Mucosa of descending colon (tissue), 3 donors: ENCODE results near the gene KCNN3. TPM values are rescaled to one million over a fixed set of nuclear protein-coding genes. Genes with fewer than 3 reads are reported as not detected.

Experiments
- ATAC-seq: fragments of 200-7000 bp; cut with Tn5 transposase; one replicate; pipeline ENCODE4 v1.9.1; 2020; ENCODE audit warnings: mild to moderate bottlenecking, moderate library complexity
- DNase-seq, 3 donors: peaks; one replicate each; pipeline ENCODE4 v3.0.0-alpha.2; 2020
- H3K36me3 ChIP-seq: fragments of 200-600 bp; one replicate; pipeline ENCODE4 v1.8.0; 2021; ENCODE audit warnings: low read depth, mild to moderate bottlenecking
- H3K4me1 ChIP-seq: fragments of 200-600 bp; one replicate; pipeline ENCODE4 v1.8.0; 2021; ENCODE audit warnings: low read depth, mild to moderate bottlenecking
- H3K4me3 ChIP-seq: fragments of 200-600 bp; one replicate; pipeline ENCODE4 v1.8.0; 2021; ENCODE audit warnings: mild to moderate bottlenecking
- H3K9me3 ChIP-seq: fragments of 200-600 bp; one replicate; pipeline ENCODE4 v1.8.0; 2021; ENCODE audit warnings: mild to moderate bottlenecking
- intact Hi-C, 2 donors: fragments of 100-400 bp; cut with DNase I in 1 of 2; cut with micrococcal nuclease in 1 of 2; formaldehyde crosslinking; loops; one replicate each; pipeline versions ENCODE4 v1.11.0 to v1.11.1; 2022; cut with DNase I, micrococcal nuclease
- total RNA-seq, 3 donors: library from RNA; stranded (reverse); fragmentation: NEBNext Ultra II Directional in 2 of 3; extraction: Animal tissue kit (Norgen Biotek cat#: 25700) in 2 of 3; gene quantifications; one replicate each; pipeline versions ENCODE4 v1.2.1 to v1.2.4, GENCODE V29; 2021 to 2023
- TF ChIP-seq, protein P1 (sequence below): fragments of 200-600 bp; IDR thresholded peaks from one replicate; pipeline ENCODE4 v1.8.0; 2022; ENCODE audit warnings: antibody characterized with exemption, mild to moderate bottlenecking
- donor health status: DM: no; HTN: no; CAD: no; lungs with moderate emphysema.
- donor health status: DM: no; HTN: no; CAD: no.
- donor health status: DM: no; HTN: yes; CAD: no.

Gene KCNN3
- total RNA-seq, 3 donors from 2014 or later: 1.5 to 19.3 (median 2.0) TPM

DNA sequence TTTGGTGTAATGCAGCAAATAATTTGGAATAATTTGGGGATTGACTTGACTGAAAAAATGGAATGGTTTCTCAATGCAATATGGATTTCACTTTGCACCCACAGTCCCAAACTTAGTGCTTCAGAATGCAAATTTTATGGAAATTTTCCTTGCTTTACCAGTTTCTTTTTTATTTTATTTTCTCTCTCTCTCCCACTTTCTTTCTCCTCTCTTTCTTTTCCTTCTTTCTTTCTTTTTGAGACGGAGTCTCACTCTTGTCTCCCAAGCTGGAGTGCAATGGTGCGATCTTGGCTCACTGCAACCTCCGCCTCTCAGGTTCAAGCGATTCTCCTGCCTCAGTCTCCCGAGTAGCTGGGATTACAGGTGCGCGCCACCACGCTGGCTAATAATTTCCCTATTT is 110.3 kb downstream of the KCNN3 start:
- Histone ChIP-seq H3K4me3 (no peak overlapping the region), H3K36me3 (no peaks in the 10 kb centered on the region), H3K4me1 (peaks cover 11% of the 10 kb centered on the region), H3K9me3 (no peaks in the 10 kb centered on the region)
- TF ChIP-seq, protein P1, sequence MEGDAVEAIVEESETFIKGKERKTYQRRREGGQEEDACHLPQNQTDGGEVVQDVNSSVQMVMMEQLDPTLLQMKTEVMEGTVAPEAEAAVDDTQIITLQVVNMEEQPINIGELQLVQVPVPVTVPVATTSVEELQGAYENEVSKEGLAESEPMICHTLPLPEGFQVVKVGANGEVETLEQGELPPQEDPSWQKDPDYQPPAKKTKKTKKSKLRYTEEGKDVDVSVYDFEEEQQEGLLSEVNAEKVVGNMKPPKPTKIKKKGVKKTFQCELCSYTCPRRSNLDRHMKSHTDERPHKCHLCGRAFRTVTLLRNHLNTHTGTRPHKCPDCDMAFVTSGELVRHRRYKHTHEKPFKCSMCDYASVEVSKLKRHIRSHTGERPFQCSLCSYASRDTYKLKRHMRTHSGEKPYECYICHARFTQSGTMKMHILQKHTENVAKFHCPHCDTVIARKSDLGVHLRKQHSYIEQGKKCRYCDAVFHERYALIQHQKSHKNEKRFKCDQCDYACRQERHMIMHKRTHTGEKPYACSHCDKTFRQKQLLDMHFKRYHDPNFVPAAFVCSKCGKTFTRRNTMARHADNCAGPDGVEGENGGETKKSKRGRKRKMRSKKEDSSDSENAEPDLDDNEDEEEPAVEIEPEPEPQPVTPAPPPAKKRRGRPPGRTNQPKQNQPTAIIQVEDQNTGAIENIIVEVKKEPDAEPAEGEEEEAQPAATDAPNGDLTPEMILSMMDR: no peak
- intact Hi-C loops: no loop called here
- no peak for DNase-seq
- ATAC-seq: no peak

DNA sequence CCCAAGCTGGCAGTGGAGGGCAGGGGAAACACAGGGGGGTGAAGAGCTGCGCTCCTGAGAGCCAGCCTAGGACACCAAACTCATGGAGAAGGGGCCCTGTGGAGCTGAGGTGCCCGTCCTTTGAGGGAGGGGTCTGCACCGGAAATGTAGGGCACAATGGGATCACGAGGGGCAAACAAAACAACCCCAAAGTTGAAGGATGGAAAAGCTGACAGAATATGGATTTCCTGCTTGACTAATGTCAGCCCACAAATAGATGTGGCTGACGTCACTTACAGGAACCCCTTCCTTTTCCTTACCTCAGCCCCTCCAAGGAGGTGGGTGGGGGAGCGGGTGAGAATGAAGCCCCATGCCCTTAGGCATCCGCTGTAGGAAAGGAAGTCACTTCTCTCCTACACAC is 110.9 kb downstream of the KCNN3 start:
- DNase-seq (no peak), ATAC-seq (no peak)
- Histone ChIP-seq H3K4me3 (no peak overlapping the region), H3K9me3 (no peaks in the 10 kb centered on the region), H3K4me1 (peaks cover 11% of the 10 kb centered on the region), H3K36me3 (no peaks in the 10 kb centered on the region)
- TF ChIP-seq, protein P1: no peak
- intact Hi-C loops: no loop called here

DNA sequence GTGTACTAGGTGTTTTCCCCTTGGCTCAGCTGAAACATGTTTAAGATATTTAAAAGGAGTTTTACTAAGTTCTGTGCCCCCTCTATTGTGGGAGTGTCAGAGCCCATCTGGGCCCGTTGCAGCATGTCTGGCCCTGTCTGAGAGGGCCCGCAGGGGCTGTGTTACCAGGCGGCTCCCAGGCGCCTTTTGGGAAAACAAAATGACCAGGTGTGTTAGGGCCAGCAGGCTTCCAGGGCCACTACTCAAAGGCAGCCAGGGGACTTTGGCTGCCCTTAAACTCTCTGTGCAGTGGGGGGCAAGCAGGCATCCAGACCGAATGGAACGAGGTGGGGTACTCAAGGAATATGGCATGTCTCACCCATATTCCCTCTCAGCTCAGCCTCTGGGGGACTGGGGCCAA is 111.7 kb downstream of the KCNN3 start:
- ATAC-seq (no peak), DNase-seq (no peak)
- H3K36me3 ChIP-seq: no peaks in the 10 kb centered on the region
- H3K9me3 ChIP-seq: no peaks in the 10 kb centered on the region
- H3K4me1 ChIP-seq: peaks cover 11% of the 10 kb centered on the region
- TF ChIP-seq, protein P1: no peak
- intact Hi-C loops: no loop called here
- no peak overlapping the region for H3K4me3 ChIP-seq

DNA sequence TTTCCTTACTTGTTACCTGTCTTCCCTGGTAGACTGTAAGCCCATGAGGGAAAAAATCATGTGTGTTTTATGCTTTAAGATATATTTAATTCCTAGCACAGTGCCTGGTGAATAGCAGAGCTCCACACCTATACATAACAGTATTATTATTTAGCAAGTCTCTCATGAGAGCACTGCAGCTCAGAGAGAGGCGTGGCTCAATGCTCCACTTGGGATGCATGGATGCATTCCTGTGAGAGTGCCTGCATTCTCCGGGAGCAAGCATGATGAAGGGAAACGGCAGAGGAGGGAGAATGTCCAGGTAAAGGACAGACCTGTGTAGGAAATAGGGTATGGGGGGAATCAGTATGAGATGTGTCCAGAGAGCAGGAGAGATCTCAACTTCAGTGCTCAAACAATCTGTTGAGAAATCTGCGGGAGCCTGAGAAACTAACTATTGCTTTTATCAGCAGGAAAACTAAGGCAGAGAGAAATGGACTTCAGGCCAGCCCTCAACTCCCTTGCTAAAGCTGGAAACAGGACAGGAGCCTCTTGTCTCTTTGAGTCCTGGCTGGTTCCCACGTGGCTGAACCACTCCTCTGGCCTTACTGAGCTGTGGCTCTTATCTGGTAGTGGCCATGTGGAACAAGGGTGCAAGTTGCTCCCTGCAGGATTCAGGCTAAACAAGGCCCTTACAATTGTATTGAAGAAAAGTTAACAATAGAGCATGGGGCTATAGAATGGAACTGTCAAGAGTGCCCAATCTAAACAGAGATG is 113.1 kb downstream of the KCNN3 start:
- intact Hi-C loops: no loop called here
- ATAC-seq (no peak), DNase-seq (no peak)
- no peaks in the 10 kb centered on the region for H3K36me3 ChIP-seq
- peaks cover 11% of the 10 kb centered on the region for H3K4me1 ChIP-seq
- H3K9me3 ChIP-seq: no peaks in the 10 kb centered on the region
- H3K4me3 ChIP-seq: no peak overlapping the region
- TF ChIP-seq, protein P1: no peak

DNA sequence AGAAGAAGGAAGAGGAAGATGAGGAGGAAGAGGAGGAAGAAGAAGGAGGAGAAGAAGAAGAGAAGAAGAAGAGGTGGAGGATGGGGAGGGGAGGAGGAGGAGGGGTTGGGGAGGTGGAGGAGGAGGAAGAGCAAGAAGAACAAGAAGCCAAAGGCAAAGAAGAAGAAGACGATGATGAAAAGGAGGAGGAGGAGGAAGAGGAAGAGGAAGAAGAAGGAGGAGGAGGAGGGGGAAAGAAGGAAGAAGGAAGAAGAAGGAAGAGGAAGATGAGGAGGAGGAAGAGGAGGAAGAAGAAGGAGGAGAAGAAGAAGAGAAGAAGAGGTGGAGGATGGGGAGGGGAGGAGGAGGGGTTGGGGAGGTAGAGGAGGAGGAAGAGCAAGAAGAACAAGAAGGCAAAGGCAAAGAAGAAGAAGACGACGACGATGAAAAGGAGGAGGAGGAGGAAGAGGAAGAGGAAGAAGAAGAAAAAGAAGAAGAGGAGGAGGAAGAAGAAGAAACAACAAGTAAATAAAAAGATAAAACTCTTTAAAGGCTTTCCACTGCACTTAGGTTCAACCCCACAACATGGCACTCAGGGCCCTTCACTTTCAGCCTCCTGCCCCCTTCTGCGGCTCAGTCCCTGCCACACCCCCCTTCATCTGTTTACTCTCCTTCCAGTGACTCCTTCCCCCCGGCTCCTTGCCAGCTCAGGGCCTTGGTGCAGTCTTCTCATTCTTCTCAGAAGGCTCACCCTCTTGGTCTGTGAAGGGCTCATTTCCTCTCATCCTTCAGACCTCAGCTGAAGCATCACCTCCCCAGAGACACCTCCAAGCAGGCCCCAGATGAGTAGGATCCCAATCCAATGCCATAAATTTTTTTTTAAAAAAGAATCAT is 114.0 kb downstream of the KCNN3 start:
- TF ChIP-seq, protein P1: no peak
- H3K4me1 ChIP-seq: peaks cover 11% of the 10 kb centered on the region
- no peaks in the 10 kb centered on the region for H3K36me3 ChIP-seq
- intact Hi-C loops: no loop called here
- H3K4me3 ChIP-seq: no peak overlapping the region
- ATAC-seq (no peak), DNase-seq (no peak)
- no peaks in the 10 kb centered on the region for H3K9me3 ChIP-seq
